SK-N-SH treated with all-trans-retinoic acid at 6 μM for 48 hours (cell line): ENCODE results near the gene PCLAF.
"Not testable (repeated sequence)": the region's sequence is repeated elsewhere in the genome, so short reads cannot be mapped to it uniquely, and the experiment has no call there.

Source experiments
- ARNTL ChIP-seq: fragments of 450-650 bp; formaldehyde crosslinking; IDR thresholded peaks from 2 replicates; pipeline ENCODE4 v1.5.0; 2020; ENCODE audit warnings: low read depth, mild to moderate bottlenecking, moderate library complexity, borderline replicate concordance
- CSDC2 ChIP-seq: fragments of 250-450 bp; sonication (Bioruptor Pico); IDR thresholded peaks from 2 replicates; pipeline ENCODE4 v1.5.0; 2020; ENCODE audit warnings: mild to moderate bottlenecking, moderate library complexity
- ESRRG ChIP-seq: fragments of 250-450 bp; sonication (Bioruptor Pico); IDR thresholded peaks from 2 replicates; pipeline ENCODE4 v1.6.1; 2021; ENCODE audit warnings: mild to moderate bottlenecking
- ISL1 ChIP-seq: fragments of 250-450 bp; sonication (Bioruptor Pico); IDR thresholded peaks from 2 replicates; pipeline ENCODE4 v2.1.2; 2022; ENCODE audit warnings: mild to moderate bottlenecking, moderate library complexity
- RARB ChIP-seq: fragments of 250-450 bp; sonication (Bioruptor Pico); IDR thresholded peaks from 2 replicates; pipeline ENCODE4 v1.8.0; 2021; ENCODE audit warnings: mild to moderate bottlenecking, moderate library complexity
- ZC3H10 ChIP-seq: fragments of 250-450 bp; sonication (Bioruptor Pico); IDR thresholded peaks from 2 replicates; pipeline ENCODE4 v1.5.1; 2021; ENCODE audit warnings: mild to moderate bottlenecking, moderate library complexity
- ZNF70 ChIP-seq: fragments of 450-650 bp; formaldehyde crosslinking; IDR thresholded peaks from 2 replicates; pipeline ENCODE4 v1.5.0; 2020; ENCODE audit warnings: mild to moderate bottlenecking, moderate library complexity
- TF ChIP-seq, protein P1 (sequence below): fragments of 250-450 bp; sonication (Bioruptor Pico); IDR thresholded peaks from 2 replicates; pipeline ENCODE4 v1.8.0; 2021; ENCODE audit warnings: low read depth, mild to moderate bottlenecking, moderate library complexity, borderline replicate concordance

DNA sequence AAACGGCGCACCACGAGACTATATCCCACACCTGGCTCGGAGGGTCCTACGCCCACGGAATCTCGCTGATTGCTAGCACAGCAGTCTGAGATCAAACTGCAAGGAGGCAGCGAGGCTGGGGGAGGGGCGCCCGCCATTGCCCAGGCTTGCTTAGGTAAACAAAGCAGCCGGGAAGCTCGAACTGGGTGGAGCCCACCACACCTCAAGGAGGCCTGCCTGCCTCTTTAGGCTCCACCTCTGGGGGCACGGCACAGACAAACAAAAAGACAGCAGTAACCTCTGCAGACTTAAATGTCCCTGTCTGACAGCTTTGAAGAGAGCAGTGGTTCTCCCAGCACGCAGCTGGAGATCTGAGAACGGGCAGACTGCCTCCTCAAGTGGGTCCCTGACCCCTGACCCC is 54.3 kb downstream of the PCLAF start:
- not testable (repeated sequence) for TF ChIP-seq CSDC2, ZC3H10, ESRRG, RARB, ARNTL, ISL1, ZNF70 (CRISPR knock-in tag)
- TF ChIP-seq, protein P1, sequence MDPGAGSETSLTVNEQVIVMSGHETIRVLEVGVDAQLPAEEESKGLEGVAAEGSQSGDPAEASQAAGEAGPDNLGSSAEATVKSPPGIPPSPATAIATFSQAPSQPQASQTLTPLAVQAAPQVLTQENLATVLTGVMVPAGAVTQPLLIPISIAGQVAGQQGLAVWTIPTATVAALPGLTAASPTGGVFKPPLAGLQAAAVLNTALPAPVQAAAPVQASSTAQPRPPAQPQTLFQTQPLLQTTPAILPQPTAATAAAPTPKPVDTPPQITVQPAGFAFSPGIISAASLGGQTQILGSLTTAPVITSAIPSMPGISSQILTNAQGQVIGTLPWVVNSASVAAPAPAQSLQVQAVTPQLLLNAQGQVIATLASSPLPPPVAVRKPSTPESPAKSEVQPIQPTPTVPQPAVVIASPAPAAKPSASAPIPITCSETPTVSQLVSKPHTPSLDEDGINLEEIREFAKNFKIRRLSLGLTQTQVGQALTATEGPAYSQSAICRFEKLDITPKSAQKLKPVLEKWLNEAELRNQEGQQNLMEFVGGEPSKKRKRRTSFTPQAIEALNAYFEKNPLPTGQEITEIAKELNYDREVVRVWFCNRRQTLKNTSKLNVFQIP: not testable (repeated sequence)
